GM23338 (cell line): Measurements from ENCODE around the gene GPD1. TPM values are rescaled to one million over a fixed set of nuclear protein-coding genes. Genes with fewer than 3 reads are reported as not detected.

Source experiments
- ATAC-seq: fragments of 200-7000 bp; cut with Tn5 transposase; 3 replicates; pipeline ENCODE4 v1.9.1; 2020
- DNase-seq: peaks from one replicate; pipeline ENCODE4 v3.0.0-alpha.2; 2015; ENCODE audit warnings: low spot score
- H2AFZ ChIP-seq: fragments of 200-600 bp; sonication (generic); 2 replicates; pipeline ENCODE4 v1.8.0; 2016; ENCODE audit warnings: antibody characterized with exemption, mild to moderate bottlenecking, moderate library complexity
- H3F3A ChIP-seq: fragments of 200-600 bp; sonication (generic); replicated peaks from 2 replicates; pipeline ENCODE4 v1.8.0; 2017; ENCODE audit warnings: antibody characterized with exemption, mixed run types, low read depth
- H3K27ac ChIP-seq: fragments of 200-600 bp; sonication (generic); 2 replicates; pipeline ENCODE4 v1.6.1; 2016; ENCODE audit warnings: low read depth
- H3K27me3 ChIP-seq: fragments of 200-600 bp; sonication (generic); 2 replicates; pipeline ENCODE4 v1.8.0; 2016; ENCODE audit warnings: mild to moderate bottlenecking, mixed run types, moderate library complexity; ENCODE audit not compliant: insufficient read depth
- H3K36me3 ChIP-seq: fragments of 200-600 bp; sonication (generic); 2 replicates; pipeline ENCODE4 v1.8.0; 2016; ENCODE audit warnings: mild to moderate bottlenecking; ENCODE audit not compliant: insufficient read depth
- H3K4me1 ChIP-seq: fragments of 200-600 bp; sonication (generic); 2 replicates; pipeline ENCODE4 v1.8.0; 2016; ENCODE audit warnings: mild to moderate bottlenecking, moderate library complexity; ENCODE audit not compliant: insufficient read depth
- H3K4me2 ChIP-seq: fragments of 200-600 bp; sonication (generic); 2 replicates; pipeline ENCODE4 v1.7.1; 2017; ENCODE audit warnings: mixed run types
- H3K4me3 ChIP-seq: fragments of 200-600 bp; sonication (generic); 2 replicates; pipeline ENCODE4 v1.6.1; 2016; ENCODE audit warnings: mixed run types
- H3K79me2 ChIP-seq: fragments of 200-600 bp; sonication (generic); replicated peaks from 2 replicates; pipeline ENCODE4 v1.8.0; 2017; ENCODE audit warnings: mild to moderate bottlenecking; ENCODE audit not compliant: insufficient read depth
- H3K9me2 ChIP-seq: fragments of 200-600 bp; sonication (generic); 2 replicates; pipeline ENCODE4 v1.8.0; 2017; ENCODE audit not compliant: insufficient read depth
- H4K20me1 ChIP-seq: fragments of 200-600 bp; sonication (generic); replicated peaks from 2 replicates; pipeline ENCODE4 v1.8.0; 2017; ENCODE audit warnings: mild to moderate bottlenecking; ENCODE audit not compliant: insufficient read depth
- H3K27ac Mint-ChIP-seq: 2 replicates; pipeline ENCODE4 v1.8.0; 2020; ENCODE audit warnings: inconsistent platforms, mild to moderate bottlenecking, moderate library complexity, mixed read lengths
- H3K27me3 Mint-ChIP-seq: 3 replicates; pipeline ENCODE4 v1.8.0; 2022; ENCODE audit warnings: low read depth, mild to moderate bottlenecking, moderate library complexity, mixed read lengths, inconsistent platforms; ENCODE audit not compliant: insufficient read depth, poor library complexity
- H3K36me3 Mint-ChIP-seq: 3 replicates; pipeline ENCODE4 v1.8.0; 2021; ENCODE audit warnings: low read depth, mild to moderate bottlenecking, inconsistent platforms, moderate library complexity, mixed read lengths
- H3K4me1 Mint-ChIP-seq: 3 replicates; pipeline ENCODE4 v1.8.0; 2020; ENCODE audit warnings: mild to moderate bottlenecking, inconsistent platforms, mixed read lengths
- H3K4me3 Mint-ChIP-seq: 3 replicates; pipeline ENCODE4 v1.8.0; 2021; ENCODE audit warnings: moderate library complexity, mild to moderate bottlenecking, inconsistent platforms, mixed read lengths
- H3K9me3 Mint-ChIP-seq: 3 replicates; pipeline ENCODE4 v1.8.0; 2020; ENCODE audit warnings: moderate library complexity, mild to moderate bottlenecking, inconsistent platforms, mixed read lengths
- CREB1 ChIP-seq: fragments of 250-450 bp; sonication (Bioruptor Pico); IDR thresholded peaks from 2 replicates; pipeline ENCODE4 v1.5.0; 2020; ENCODE audit warnings: low read depth, mild to moderate bottlenecking, moderate library complexity
- EZH2 ChIP-seq: fragments of 200-600 bp; sonication (generic); IDR thresholded peaks from one replicate; pipeline ENCODE4 v1.8.0; 2017; ENCODE audit warnings: antibody characterized with exemption, mild to moderate bottlenecking, low read depth; ENCODE audit not compliant: unreplicated experiment
- EZH2phosphoT487 ChIP-seq: fragments of 200-600 bp; sonication (generic); IDR thresholded peaks from one replicate; pipeline ENCODE4 v1.8.1; 2018; ENCODE audit warnings: antibody characterized with exemption; ENCODE audit not compliant: unreplicated experiment
- JUNB ChIP-seq: IDR thresholded peaks from one replicate; pipeline ENCODE4 v1.6.1; 2016; ENCODE audit warnings: antibody characterized with exemption; ENCODE audit not compliant: unreplicated experiment
- NANOG ChIP-seq: IDR thresholded peaks from 2 replicates; pipeline ENCODE4 v1.6.1; 2016; ENCODE audit warnings: antibody characterized with exemption, borderline replicate concordance
- POLR2AphosphoS5 ChIP-seq: IDR thresholded peaks from 2 replicates; pipeline ENCODE4 v1.6.1; 2016; ENCODE audit warnings: antibody characterized with exemption, low read depth
- REST ChIP-seq: IDR thresholded peaks from one replicate; pipeline ENCODE4 v1.6.1; 2018; ENCODE audit warnings: antibody characterized with exemption; ENCODE audit not compliant: unreplicated experiment
- STAT1 ChIP-seq: IDR thresholded peaks from one replicate; pipeline ENCODE4 v1.6.1; 2016; ENCODE audit warnings: antibody characterized with exemption; ENCODE audit not compliant: unreplicated experiment
- ZNF114 ChIP-seq: fragments of 250-450 bp; sonication (Bioruptor Pico); IDR thresholded peaks from 2 replicates; pipeline ENCODE4 v1.5.0; 2020; ENCODE audit warnings: mild to moderate bottlenecking, moderate library complexity
- ZNF331 ChIP-seq: fragments of 250-450 bp; sonication (Bioruptor Pico); IDR thresholded peaks from 2 replicates; pipeline ENCODE4 v1.5.0; 2020; ENCODE audit warnings: low read depth, mild to moderate bottlenecking, moderate library complexity
- ZNF462 ChIP-seq: fragments of 250-450 bp; sonication (Bioruptor Pico); IDR thresholded peaks from 2 replicates; pipeline ENCODE4 v1.5.0; 2020; ENCODE audit warnings: mild to moderate bottlenecking, moderate library complexity
- polyA plus RNA-seq: library from polyadenylated mRNA; unstranded; fragments of >200 nt; fragmentation: Nextera tagmentation; extraction: Ambion mirVana; gene quantifications from 2 replicates; pipeline ENCODE4 v1.2.1, GENCODE V29; 2016
- total RNA-seq: library from RNA; depleted of rRNA; stranded (reverse); fragments of >200 nt; shearing (Covaris generic); gene quantifications from 2 replicates; pipeline ENCODE4 v1.2.3, GENCODE V29; 2014
- TF ChIP-seq, protein P1 (sequence below), 2 experiments: fragments of 200-600 bp in 1 of 2; sonication (generic) in 1 of 2; conservative IDR thresholded peaks; 2 replicates each; pipeline versions ENCODE4 v1.5.1 to v1.6.1; 2016 to 2017; ENCODE audit warnings: antibody characterized with exemption in 2 of 2, low read depth in 2 of 2, mild to moderate bottlenecking in 2 of 2, moderate library complexity in 1 of 2
- TF ChIP-seq, protein P2 (sequence below): IDR thresholded peaks from 2 replicates; pipeline ENCODE4 v1.6.1; 2016; ENCODE audit warnings: antibody characterized with exemption

The GPD1 gene
- total and polyA plus RNA-seq, 2 experiments from 2014 or later: 0.36 to 0.45 TPM

DNA sequence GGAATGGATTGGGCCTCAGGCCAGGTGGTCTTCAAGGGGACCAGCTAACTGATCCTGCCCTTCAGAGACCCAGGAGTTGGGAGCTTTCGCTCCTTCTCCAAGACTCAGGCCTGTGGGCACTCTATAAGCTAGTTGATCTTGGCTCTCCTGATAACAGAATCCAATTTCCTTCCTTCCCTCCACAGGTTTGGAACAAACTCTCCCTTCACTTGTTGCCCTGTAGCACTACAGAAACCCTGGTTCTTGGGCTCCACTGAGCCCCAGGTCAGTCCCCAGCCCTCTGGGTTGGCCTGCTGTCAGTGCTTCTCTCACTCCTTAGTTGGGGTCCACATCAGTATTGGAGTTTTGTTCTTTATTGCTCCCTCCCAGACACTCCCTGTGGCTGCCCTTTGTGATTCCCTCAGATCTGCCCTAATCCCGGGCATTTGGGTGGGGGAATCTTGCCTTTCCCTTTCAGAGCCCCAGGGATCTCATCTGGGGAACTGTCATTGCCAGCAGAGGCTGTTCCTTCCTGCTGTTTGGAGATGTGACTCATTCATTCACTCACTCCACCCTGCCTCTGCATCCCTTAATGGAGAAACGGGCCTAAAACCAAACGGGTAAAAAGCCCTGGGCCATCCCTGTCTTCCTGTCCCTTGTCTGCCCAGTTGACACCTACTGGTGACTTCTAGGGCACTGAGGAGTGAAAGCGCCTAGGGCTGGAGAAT, 4.4 kb upstream of the GPD1 start:
- no peak overlapping the region for H2AFZ ChIP-seq
- DNase-seq (no peak), ATAC-seq (no peak)
- no peaks in the 10 kb centered on the region for H3K79me2 ChIP-seq
- peaks cover 8% of the 10 kb centered on the region for H4K20me1 ChIP-seq
- no peaks in the 10 kb centered on the region for H3K27me3 ChIP-seq
- H3K9me2 ChIP-seq: no peaks in the 10 kb centered on the region
- no peak overlapping the region for H3K4me3 ChIP-seq
- H3K36me3 ChIP-seq: peaks cover 44% of the 10 kb centered on the region
- no peak overlapping the region for H3K4me2 ChIP-seq
- H3K36me3 Mint-ChIP-seq: peaks cover 69% of the 10 kb centered on the region
- peaks cover 8% of the 10 kb centered on the region; the same call in 1 of the 2 replicates for H3F3A ChIP-seq
- H3K4me1 ChIP-seq: peaks cover 12% of the 10 kb centered on the region; the same call in 1 of the 2 replicates
- no peaks in the 10 kb centered on the region for H3K9me3 Mint-ChIP-seq
- H3K27me3 Mint-ChIP-seq: peaks cover 7% of the 10 kb centered on the region
- no peak for TF ChIP-seq EZH2
- TF ChIP-seq CREB1 (CRISPR knock-in tag): no peak
- TF ChIP-seq POLR2AphosphoS5: no peak
- no peak for TF ChIP-seq STAT1
- TF ChIP-seq EZH2phosphoT487: no peak
- TF ChIP-seq NANOG: no peak
- no peak for TF ChIP-seq JUNB
- no peak for TF ChIP-seq ZNF462 (CRISPR knock-in tag)
- TF ChIP-seq REST: no peak
- TF ChIP-seq, protein P1, sequence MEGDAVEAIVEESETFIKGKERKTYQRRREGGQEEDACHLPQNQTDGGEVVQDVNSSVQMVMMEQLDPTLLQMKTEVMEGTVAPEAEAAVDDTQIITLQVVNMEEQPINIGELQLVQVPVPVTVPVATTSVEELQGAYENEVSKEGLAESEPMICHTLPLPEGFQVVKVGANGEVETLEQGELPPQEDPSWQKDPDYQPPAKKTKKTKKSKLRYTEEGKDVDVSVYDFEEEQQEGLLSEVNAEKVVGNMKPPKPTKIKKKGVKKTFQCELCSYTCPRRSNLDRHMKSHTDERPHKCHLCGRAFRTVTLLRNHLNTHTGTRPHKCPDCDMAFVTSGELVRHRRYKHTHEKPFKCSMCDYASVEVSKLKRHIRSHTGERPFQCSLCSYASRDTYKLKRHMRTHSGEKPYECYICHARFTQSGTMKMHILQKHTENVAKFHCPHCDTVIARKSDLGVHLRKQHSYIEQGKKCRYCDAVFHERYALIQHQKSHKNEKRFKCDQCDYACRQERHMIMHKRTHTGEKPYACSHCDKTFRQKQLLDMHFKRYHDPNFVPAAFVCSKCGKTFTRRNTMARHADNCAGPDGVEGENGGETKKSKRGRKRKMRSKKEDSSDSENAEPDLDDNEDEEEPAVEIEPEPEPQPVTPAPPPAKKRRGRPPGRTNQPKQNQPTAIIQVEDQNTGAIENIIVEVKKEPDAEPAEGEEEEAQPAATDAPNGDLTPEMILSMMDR (conservative IDR thresholded peaks at IDR 0.05; ENCODE audit: low read depth in 2 of 2): no peak
- no peak for TF ChIP-seq ZNF114 (CRISPR knock-in tag)
- TF ChIP-seq, protein P2, sequence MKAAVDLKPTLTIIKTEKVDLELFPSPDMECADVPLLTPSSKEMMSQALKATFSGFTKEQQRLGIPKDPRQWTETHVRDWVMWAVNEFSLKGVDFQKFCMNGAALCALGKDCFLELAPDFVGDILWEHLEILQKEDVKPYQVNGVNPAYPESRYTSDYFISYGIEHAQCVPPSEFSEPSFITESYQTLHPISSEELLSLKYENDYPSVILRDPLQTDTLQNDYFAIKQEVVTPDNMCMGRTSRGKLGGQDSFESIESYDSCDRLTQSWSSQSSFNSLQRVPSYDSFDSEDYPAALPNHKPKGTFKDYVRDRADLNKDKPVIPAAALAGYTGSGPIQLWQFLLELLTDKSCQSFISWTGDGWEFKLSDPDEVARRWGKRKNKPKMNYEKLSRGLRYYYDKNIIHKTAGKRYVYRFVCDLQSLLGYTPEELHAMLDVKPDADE: no peak
- TF ChIP-seq ZNF331 (CRISPR knock-in tag): no peak
- H3K4me1 Mint-ChIP-seq: peaks cover 38% of the 10 kb centered on the region
- H3K27ac Mint-ChIP-seq: peak overlapping the region; percentile 23; the same call in 1 of the 2 replicates
- H3K27ac ChIP-seq: no peak overlapping the region; the same call in 1 of the 2 replicates
- no peak overlapping the region for H3K4me3 Mint-ChIP-seq
